ENCODE results near the gene NFAM1.
A peak's percentile ranks its signal among the peaks of the same experiment; 100 is the strongest.

Gene NFAM1

GRCh38 chr22:42388130-42388797 is 43.9 kb downstream of the NFAM1 start:
- H3K9me3 ChIP-seq (ENCODE audit: control insufficient read depth, insufficient read depth, low read depth, low read length) = no peaks in the 10 kb centered on the region

DNA sequence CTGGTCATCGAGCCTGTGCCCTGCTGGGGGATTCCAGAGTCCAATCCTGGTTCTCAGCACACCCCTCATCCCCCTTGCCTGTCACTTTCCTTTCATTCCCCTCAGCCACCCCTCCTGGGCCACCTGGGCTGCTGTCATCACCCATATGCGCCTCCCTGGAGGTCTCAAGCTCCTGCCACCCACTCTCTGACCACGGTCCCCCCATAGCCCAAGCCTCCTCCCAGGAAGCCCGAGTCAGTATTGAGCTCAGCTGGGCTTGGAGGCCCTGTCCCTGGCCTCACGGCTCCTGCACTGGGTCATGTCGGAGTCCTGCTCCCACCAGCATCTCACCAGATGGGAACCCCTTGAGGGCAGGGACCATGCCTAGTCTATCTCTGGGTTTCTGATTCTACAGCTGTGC is 44.6 kb downstream of the NFAM1 start:
- no peak overlapping the region for H3K4me3 ChIP-seq (ENCODE audit: low read depth, low read length)

More at GRCh38 chr22:42388130-42388797, 43.9 kb downstream of the NFAM1 start:
- POLR2A ChIA-PET = no interaction called here
- Histone ChIP-seq H3K4me3 (ENCODE audit: low read depth, low read length) (no peak overlapping the region), H3K36me3 (ENCODE audit: control insufficient read depth in 2 of 2, insufficient read depth in 1 of 2, low read length in 2 of 2) (no peaks in the 10 kb centered on the region), H3K27ac (ENCODE audit: extremely low read depth, low read depth, low read length) (no peak overlapping the region), H3K4me1 (ENCODE audit: control insufficient read depth, insufficient read depth, low read length) (no peaks in the 10 kb centered on the region)
- peak; percentile 99 for TF ChIP-seq ZNF664 (tag by site-specific recombination; IDR thresholded peaks at IDR 0.05)
- no peak for TF ChIP-seq ZNF23 (tag by site-specific recombination; IDR thresholded peaks at IDR 0.05; ENCODE audit: borderline replicate concordance)
- TF ChIP-seq ZBTB11 (tag by site-specific recombination; conservative IDR thresholded peaks at IDR 0.05; ENCODE audit: low read depth) = no peak
- TF ChIP-seq KLF8 (tag by site-specific recombination; IDR thresholded peaks at IDR 0.05) = no peak
- TF ChIP-seq ZNF214 (tag by site-specific recombination; IDR thresholded peaks at IDR 0.05; ENCODE audit: borderline replicate concordance) = no peak
- TF ChIP-seq CTCF (tag by site-specific recombination; IDR thresholded peaks at IDR 0.05) = no peak
- peak; percentile 91 for TF ChIP-seq MYNN (tag by site-specific recombination; IDR thresholded peaks at IDR 0.05; ENCODE audit: borderline replicate concordance)
- no peak for TF ChIP-seq ZNF624 (tag by site-specific recombination; IDR thresholded peaks at IDR 0.05)
- no peak for TF ChIP-seq ZNF114 (tag by site-specific recombination; IDR thresholded peaks at IDR 0.05)
- TF ChIP-seq IKZF3 (tag by site-specific recombination; IDR thresholded peaks at IDR 0.05) = no peak
- no peak for TF ChIP-seq ZNF354C (tag by site-specific recombination; IDR thresholded peaks at IDR 0.05; ENCODE audit: borderline replicate concordance, low read depth)
- TF ChIP-seq GLIS1 (tag by site-specific recombination; IDR thresholded peaks at IDR 0.05) = no peak
- TF ChIP-seq SCRT2 (tag by site-specific recombination; IDR thresholded peaks at IDR 0.05) = peak; percentile 44
- TF ChIP-seq, protein P1, sequence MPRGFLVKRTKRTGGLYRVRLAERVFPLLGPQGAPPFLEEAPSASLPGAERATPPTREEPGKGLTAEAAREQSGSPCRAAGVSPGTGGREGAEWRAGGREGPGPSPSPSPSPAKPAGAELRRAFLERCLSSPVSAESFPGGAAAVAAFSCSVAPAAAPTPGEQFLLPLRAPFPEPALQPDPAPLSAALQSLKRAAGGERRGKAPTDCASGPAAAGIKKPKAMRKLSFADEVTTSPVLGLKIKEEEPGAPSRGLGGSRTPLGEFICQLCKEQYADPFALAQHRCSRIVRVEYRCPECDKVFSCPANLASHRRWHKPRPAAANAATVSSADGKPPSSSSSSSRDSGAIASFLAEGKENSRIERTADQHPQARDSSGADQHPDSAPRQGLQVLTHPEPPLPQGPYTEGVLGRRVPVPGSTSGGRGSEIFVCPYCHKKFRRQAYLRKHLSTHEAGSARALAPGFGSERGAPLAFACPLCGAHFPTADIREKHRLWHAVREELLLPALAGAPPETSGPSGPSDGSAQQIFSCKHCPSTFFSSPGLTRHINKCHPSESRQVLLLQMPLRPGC (tag by site-specific recombination; IDR thresholded peaks at IDR 0.05) = no peak
- no peak for TF ChIP-seq HOXD13 (CRISPR knock-in tag; IDR thresholded peaks at IDR 0.05; ENCODE audit: borderline replicate concordance)
- TF ChIP-seq YY1 (tag by site-specific recombination; IDR thresholded peaks at IDR 0.05) = no peak
- TF ChIP-seq TCF7L2 (IDR thresholded peaks at IDR 0.05; ENCODE audit: borderline replicate concordance, low read depth, low read length) = no peak
- CTCF ChIA-PET = interaction anchor here (0.6 kb wide), 1 partner anchor 74 kb away, joined by 3 read pairs; no protein-coding TSS in a partner anchor

More for the DNA sequence above, 44.6 kb downstream of the NFAM1 start:
- no peaks in the 10 kb centered on the region for H3K4me1 ChIP-seq (ENCODE audit: control insufficient read depth, insufficient read depth, low read length)
- TF ChIP-seq ZNF132 (tag by site-specific recombination; IDR thresholded peaks at IDR 0.05; ENCODE audit: borderline replicate concordance) (no peak), GLIS1 (tag by site-specific recombination; IDR thresholded peaks at IDR 0.05) (peak; percentile 34)
- H3K36me3 ChIP-seq (ENCODE audit: control insufficient read depth in 2 of 2, insufficient read depth in 1 of 2, low read length in 2 of 2) = no peaks in the 10 kb centered on the region
- no peak overlapping the region for H3K27ac ChIP-seq (ENCODE audit: extremely low read depth, low read depth, low read length)
- POLR2A ChIA-PET = interaction anchor here (1.3 kb wide), 1 partner anchor 18 kb away, joined by 4 read pairs; no protein-coding TSS in a partner anchor
- no peaks in the 10 kb centered on the region for H3K9me3 ChIP-seq (ENCODE audit: control insufficient read depth, insufficient read depth, low read depth, low read length)
- CTCF ChIA-PET = interaction anchor here (0.6 kb wide), 1 partner anchor 73 kb away, joined by 3 read pairs; no protein-coding TSS in a partner anchor

Data from HEK293 (cell line).